GM21515 (cell line): ENCODE measurements around the gene CD300E.
A peak's percentile ranks its signal among the peaks of the same experiment; 100 is the strongest.

Experiments used
- ATAC-seq: cut with Tn5 transposase; IDR thresholded peaks from one replicate; pipeline ENCODE4 v1.9.1; 2021; ENCODE audit not compliant: unreplicated experiment

CD300E gene, protein sequence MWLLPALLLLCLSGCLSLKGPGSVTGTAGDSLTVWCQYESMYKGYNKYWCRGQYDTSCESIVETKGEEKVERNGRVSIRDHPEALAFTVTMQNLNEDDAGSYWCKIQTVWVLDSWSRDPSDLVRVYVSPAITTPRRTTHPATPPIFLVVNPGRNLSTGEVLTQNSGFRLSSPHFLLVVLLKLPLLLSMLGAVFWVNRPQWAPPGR

DNA sequence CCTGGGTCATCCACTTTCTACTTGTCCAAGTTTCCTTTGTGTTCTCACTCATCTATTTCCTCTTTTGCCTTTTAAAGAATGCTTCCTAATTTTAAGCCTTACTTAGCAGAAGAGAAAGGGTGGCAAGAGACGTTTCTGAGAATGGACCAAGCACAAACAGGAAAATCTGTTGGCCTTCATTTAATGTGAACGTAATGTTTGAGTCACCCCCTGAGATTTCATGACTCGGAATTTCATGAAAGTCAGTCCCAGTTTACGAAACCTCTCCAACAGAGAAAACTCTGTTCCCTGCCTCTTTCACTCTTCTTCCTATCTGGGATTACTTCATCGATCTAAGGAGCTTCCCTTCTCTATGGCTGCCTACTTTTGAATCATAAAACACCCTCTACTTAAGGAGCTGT is at the start of gene CD300E:
Gene CD300E, minus strand, starts transcription at position 46 of the 401 bp plus-strand sequence. CDS start 117 bp downstream, outside the sequence.
- no peak for ATAC-seq

DNA sequence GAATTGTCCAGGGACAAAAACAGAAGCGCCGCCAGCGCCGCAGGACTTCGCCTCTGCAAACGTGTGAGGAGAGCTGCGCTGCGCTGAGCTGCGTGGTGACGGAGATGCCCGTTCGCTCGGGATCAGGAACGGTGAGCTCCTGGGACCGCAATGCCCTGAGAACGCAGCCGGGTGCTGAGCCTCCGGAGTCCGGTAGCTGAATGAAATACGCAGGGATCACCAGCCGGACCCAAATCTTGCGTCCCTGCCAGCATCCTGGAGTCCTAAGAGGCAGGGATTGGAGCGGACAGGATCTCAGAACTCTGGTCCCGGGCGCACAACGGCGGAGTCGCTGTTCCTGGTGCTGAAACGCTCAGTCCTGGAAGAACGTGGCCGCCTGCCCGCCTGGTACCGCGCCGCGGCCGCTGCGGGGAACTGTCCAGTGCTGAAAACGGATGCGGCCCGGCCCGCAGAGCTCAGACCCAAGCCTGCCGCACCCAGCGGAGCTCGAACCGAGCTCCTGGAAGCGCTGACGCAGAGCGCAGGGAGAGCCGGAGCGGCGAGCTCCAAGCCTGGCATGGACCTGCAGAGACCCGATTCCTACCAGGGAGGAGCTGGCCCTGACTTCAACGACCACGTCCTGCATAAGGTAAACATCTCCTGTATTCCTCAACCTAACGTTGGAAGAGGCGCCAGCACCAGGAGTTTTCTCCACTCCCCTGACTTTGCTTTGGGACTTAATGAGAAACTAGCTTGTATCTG is 47.7 kb upstream of the CD300E start:
- ATAC-seq = no peak

- no peak for ATAC-seq
Observed at GRCh38 chr17:74670329-74670728, 46.8 kb upstream of the CD300E start.

GRCh38 chr17:74663561-74663960 is 40.0 kb upstream of the CD300E start:
- ATAC-seq = no peak

DNA sequence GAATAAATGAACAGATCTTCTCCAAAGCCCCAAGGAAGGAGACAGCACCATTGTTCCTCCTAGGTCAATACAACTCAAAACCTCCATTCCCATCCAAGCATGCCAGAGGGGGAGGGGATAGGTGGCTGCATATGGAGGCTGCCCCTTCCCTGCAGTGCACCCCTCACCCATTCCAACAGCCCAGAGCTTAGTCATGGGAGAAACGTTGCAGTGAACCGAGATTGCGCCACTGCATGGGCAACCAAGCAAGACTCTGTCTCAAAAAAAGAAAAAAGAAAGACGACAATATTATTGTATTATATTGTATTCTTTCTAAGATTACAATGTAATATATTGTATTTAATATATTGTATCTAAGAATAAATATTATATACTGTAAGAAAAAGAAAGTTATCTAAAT is 36.4 kb upstream of the CD300E start:
- ATAC-seq = no peak

DNA sequence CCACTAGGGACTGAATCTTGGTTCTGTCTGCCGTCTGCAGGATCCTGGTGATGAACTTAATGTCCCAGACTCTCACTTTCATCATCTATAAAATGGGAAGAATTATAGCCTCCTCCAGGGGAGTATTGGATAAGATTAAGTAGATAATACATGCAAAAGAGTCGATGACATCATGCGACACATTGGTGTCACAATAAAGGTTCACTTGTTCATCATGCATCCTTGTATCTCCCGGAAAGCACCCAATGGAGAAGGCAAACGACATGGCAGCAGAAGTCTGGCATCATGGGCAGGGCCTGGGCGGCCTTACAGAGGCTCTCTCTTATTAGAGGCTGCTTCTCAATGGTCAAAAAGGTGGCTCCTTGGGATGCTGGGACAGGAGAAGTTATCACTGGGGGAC is 35.1 kb upstream of the CD300E start:
- ATAC-seq = no peak

DNA sequence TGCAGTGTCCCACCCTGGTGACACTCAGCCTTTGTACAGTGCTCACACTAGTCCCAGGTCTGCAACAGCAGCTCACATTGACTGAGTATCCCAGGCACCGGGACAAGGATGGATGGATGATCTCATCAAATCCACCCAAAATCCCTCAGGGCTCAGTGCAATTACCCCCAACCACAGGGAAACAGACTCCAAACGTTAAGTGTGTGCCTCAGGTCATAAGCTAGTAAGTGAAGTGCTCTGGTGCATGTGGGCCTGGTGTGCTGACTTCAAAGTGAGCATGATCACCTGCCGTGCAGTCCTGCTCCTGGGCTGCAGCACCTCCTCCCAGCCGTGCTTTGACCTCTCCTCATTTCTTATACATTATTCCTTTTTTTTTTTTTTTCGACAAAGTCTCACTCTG is 31.2 kb upstream of the CD300E start:
- no peak for ATAC-seq

DNA sequence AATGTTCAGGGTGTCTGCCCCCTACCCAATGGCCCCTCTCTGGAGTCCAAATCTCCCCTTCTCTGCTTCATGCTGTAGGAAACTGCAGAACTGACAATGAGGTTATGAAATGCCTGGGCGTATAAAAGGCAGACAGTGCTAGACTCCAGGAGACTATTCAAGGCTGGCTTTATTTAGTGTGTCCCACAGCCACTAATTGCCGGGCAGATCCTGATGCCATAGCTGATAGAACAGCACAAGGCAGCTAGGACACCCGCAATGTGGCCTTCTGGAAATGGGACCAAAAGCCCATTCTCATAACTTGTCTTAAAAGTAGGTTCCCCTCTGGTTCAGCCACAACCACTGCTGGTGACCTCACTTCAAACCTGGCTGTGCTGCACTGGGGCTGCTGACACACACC is 28.5 kb upstream of the CD300E start:
- no peak for ATAC-seq

GRCh38 chr17:74649909-74650308 is 26.4 kb upstream of the CD300E start:
- ATAC-seq = no peak

GRCh38 chr17:74647871-74648672 is 24.5 kb upstream of the CD300E start:
- ATAC-seq = no peak

- no peak for ATAC-seq
Observed at GRCh38 chr17:74646231-74646630, 22.7 kb upstream of the CD300E start.

DNA sequence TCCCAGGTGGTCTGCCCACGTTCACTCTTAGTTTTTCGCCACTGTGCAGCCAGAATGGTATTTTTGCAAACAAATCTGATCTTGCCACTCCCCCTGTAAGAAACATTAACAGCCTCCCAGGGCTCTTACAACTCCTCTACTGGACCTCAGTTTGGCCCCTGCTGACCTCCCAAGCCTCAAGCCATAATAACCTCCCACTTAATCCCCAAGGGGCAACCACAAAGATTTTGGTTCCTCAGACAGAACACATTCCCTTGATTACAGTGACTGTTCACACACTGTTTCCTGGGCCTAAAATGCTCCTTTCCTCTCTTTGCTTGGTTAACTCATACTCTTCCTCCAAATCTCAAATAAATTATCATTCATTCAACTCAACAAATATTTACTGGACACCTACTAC is 21.5 kb upstream of the CD300E start:
- ATAC-seq = no peak

DNA sequence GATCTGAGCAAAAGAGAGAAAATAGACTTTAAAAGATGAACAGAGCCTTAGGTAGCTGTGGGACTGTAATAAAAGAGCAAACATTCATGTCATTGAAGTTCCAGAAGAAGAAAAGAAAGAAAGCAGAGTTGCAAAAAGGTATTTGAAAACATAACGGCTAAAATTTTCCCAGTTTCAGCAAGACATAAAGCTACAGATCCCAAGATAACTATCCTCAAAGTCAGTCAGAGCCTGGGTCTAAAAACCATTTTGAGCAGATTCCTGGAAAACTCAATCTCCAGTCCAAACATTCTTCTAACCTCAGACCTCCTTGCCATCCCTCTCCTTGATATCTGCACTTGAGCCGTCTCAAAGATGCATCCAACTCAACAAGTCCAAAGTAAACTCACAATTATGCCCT is 20.9 kb upstream of the CD300E start:
- no peak for ATAC-seq

GRCh38 chr17:74643826-74644225 is 20.3 kb upstream of the CD300E start:
- ATAC-seq = no peak

DNA sequence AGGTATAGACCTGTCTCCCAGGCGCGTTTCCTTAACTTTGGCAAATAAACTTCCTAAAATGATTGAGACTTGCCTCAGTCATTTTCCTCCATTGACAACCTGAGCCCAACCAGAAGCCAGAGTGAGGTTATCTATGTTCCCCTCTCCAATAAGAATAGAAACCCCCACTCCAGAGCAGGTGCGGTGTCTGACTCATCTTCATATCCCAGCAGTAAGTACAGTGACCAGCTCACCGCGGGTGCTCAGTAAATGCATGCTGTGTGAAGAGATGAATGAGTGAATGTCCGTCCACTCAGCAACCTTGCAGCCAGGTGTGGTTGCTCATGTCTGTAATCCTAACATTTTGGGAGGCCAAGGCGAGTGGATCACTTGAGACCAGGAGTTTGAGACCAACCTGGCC is 19.5 kb upstream of the CD300E start:
- no peak for ATAC-seq

- ATAC-seq = no peak
Observed at GRCh38 chr17:74642556-74642955, 19.0 kb upstream of the CD300E start.

DNA sequence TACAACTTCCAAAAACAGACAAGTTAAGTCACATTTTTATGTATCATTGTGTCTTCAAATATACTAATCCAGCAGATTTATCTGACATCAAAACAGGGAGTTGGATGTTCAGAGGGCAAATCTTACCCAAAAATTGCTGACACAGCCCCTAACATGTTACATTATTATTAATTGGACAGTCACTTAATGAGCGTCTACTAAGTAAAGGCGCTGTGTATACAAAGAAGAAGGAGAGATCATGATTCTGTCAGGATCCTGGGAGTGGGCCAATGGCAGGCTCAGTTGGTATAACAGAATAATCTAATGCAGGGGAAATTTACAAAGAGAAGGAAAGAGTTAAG is 18.4 kb upstream of the CD300E start:
- ATAC-seq = no peak

DNA sequence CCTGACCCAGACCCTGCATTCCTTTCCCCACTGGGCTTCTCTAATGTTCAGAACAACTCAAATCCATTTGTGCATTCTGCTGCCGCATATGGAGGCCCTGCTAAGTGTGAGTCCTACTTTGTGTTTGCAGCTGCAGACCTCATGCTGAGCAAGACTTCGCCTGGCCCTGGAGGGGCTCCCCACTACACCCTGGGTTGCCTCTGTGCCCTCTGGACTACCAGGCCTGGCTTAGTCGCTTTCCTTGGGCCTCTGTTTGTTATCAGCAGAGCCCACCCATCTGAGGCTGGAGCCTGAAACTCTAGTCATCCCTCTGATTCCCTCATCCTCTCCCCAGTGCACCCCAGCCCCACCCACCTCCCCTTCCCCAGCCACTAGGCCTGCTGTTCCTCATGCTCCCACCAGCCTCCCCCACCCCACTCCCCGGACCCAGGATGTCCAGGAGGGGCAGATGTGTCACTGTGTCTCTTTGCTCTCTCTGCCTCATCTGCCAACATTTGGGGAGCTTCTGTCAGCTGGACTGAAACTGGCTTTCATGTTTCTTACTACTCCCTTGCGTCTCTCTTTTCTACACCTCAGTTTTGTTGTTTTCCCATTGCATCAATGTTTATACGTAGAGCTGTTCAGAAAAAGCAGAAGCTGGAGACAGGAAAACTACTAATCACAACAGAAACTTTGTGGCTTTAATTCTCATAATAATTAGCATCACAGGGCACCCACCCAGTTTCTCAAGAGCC is 17.9 kb upstream of the CD300E start:
- ATAC-seq = no peak

DNA sequence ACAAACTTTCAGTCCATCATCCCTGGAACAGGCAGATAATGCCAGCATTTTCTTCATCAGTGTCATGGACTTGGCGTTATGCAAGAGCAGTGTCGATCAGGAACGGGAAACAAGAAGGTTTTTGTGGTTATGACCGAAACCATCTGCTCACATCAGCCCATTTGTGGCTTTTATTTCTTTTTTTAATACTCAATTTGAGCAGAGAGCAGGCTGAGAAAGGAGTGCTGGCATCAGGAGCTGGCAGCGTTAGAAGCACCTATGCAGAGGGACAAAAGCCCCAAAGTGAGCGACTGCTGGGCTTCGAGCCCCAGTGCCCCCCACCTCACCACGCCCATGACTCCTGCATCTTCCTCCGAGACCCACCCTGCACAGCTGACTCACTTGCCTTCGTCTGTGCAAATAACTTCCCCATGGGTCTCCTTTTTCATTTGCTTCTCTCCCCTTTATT is 16.2 kb upstream of the CD300E start:
- peak; percentile 54 for ATAC-seq

DNA sequence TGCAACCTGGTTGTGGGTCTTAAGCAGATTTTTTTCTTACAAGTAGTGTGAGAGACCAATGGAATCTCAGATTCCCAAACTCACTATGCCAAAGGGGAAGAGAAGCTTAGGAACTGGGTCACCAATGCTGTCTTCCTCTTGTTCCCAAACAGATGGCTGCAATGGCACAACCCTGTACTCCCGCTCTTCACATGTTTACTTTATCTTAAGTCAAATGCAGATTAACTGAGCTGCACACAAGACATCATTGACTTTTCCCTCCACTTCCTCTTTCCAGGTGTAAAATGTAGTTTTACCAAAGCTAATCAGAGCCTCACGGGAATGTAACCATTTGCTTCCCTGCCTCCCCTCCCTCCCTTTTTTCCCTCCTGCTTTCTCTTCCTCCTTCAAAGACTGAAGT is 14.4 kb upstream of the CD300E start:
- no peak for ATAC-seq

DNA sequence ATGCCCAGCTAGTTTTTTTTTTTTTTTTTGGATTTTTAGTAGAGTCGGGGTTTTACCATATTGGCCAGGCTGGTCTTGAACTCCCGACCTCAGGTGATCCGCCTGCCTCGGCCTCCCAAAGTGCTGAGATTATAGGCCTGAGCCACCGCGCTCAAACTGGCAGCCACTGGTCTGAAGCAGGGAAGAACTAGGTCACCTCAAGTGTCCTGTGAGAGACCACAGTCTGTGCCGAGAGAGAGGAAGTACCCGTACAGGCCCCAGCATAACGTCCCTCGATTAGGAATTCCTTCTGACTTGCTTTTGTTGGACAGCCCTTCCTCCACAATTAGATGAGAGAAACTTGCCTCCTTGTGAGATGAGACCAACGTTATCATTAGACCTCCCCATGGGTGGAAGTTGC is 13.7 kb upstream of the CD300E start:
- ATAC-seq = no peak
